ENCODE data around the gene NCAPH2.

Gene NCAPH2

DNA sequence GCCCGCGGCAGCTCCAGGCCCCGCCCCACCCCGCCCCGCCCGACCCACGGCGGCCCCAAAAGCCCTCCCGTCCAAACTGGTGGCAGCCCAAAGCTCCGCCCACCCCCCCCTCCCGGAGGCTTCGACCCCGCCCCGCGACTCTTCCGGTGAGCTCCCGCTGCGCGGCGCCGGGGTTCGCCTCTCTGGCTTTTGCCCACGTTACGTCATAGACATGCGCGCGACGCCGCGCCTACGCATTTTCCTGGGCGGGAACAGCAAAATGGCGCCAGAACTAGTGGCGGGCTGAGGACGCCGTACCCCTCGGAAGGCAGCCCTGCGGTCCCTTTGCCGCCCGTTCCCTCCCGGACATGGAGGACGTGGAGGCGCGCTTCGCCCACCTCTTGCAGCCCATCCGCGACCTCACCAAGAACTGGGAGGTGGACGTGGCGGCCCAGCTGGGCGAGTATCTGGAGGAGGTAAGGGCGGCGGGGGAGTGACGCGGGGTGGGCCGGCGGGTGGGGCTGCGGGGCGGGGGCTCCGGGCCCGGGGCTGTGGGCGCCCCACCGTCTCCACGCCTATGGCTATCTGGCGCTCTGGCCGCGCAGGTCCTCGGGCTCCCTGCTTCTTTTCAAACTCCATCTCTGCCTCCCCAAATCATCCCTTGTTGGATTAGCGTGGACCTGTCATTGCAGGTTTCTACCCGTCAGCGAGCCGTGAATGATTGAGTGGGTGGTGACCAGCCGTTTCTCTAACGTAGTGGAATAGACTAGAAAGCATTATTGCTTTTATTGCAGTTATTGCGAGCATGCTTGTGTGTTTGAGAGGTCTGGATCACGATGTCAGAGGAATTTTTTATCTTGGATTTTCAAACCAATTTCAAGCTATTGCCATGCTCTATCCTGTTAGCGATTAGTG is at the start of gene NCAPH2:
Gene NCAPH2 (plus strand): TSS at position 234 of the 894 bp plus-strand sequence. CDS start 114 bp downstream, at position 348.
- peak; percentile 100 for DNase-seq (ENCODE audit: low spot score)
- TF ChIP-seq CTCF (IDR thresholded peaks at IDR 0.05; ENCODE audit: extremely low read depth, missing control alignments) = no peak

GRCh38 chr22:50459016-50459415 is 49.0 kb upstream of the NCAPH2 start:
- TF ChIP-seq CTCF (IDR thresholded peaks at IDR 0.05; ENCODE audit: extremely low read depth, missing control alignments) = no peak
- DNase-seq (ENCODE audit: low spot score) = no peak

DNA sequence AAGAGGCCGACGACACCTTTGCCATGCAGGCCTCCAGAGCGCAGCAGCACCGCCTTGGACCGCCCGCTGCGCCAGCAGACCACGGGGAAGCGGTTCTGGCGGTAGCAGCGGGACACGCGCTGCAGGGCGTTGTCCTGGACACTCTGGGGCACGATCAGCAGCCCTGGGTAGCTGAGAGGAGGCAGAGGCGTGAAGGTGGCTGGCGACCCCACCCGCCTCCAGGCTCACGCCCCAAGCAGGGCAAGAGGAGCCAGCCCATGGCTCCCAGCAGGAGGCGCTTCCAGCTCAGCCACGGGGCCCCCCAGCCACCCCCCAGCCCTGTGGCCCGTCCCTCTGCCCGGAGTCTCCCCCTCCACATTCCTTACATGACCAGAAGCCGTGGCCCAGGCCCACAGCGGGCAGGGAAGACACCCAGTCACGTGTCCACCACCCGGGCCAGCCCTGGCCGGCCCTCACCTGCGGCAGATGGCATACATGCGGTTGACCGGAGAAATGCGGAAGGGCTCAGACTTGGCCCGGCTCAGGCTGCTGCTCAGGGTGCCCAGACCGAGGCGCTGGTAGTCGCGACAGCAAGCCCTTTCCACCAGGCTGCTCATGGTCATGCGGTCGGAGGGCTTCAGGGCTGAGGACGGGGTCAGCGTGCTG is 48.4 kb upstream of the NCAPH2 start:
- TF ChIP-seq CTCF (IDR thresholded peaks at IDR 0.05; ENCODE audit: extremely low read depth, missing control alignments) = no peak
- no peak for DNase-seq (ENCODE audit: low spot score)

GRCh38 chr22:50460938-50461337 is 47.1 kb upstream of the NCAPH2 start:
- no peak for TF ChIP-seq CTCF (IDR thresholded peaks at IDR 0.05; ENCODE audit: extremely low read depth, missing control alignments)
- no peak for DNase-seq (ENCODE audit: low spot score)

DNA sequence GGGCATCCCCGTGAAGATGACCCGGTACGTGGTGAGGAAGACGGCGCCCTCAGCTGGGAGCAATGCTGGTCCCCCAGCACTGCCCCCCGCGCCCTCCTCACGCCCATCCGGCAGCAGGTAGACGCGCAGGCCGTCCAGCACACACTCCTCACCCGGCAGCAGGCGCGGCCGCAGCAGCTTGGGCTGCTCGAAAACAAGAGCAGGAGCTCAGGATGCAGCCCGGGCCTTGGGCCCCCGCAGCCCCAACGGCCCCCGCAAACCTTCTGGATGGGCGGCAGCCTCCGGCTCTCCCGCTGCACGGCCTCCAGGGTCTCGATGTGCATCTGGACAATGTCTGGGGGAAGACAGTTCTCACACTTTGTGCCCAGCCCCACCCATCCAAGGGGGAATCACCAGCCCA is 46.5 kb upstream of the NCAPH2 start:
- TF ChIP-seq CTCF (IDR thresholded peaks at IDR 0.05; ENCODE audit: extremely low read depth, missing control alignments) = no peak
- no peak for DNase-seq (ENCODE audit: low spot score)

GRCh38 chr22:50461979-50462540 is 46.0 kb upstream of the NCAPH2 start:
- DNase-seq (ENCODE audit: low spot score) = no peak
- no peak for TF ChIP-seq CTCF (IDR thresholded peaks at IDR 0.05; ENCODE audit: extremely low read depth, missing control alignments)

All from GM20000 (cell line).